Activated CD4-positive, alpha-beta memory T cell treated with anti-CD3 and anti-CD28 coated beads for 36 hours (primary cell): Measurements from ENCODE around the gene TOMM34. TPM values are rescaled to one million over a fixed set of nuclear protein-coding genes. Genes with fewer than 3 reads are reported as not detected.

ENCODE experiments used
- CTCF ChIA-PET: fragments of 350-600 bp; sonication (Branson Sonifier 250); formaldehyde crosslinking; loops from one replicate; lab custom pipeline; 2021; ENCODE audit warnings: antibody characterized with exemption, inconsistent platforms; lab: Charles Lee
- POLR2A ChIA-PET: fragments of 350-600 bp; sonication (Branson Sonifier 250); formaldehyde crosslinking; loops from one replicate; lab custom pipeline; 2021; ENCODE audit warnings: antibody characterized with exemption; lab: Charles Lee
- DNase-seq: peaks from one replicate; pipeline ENCODE4 v3.0.0-alpha.2; 2020
- H3K27ac Mint-ChIP-seq: one replicate; pipeline ENCODE4 v1.8.0; 2021; ENCODE audit warnings: mixed read lengths
- H3K27me3 Mint-ChIP-seq: one replicate; pipeline ENCODE4 v1.8.0; 2021; ENCODE audit warnings: mixed read lengths
- H3K36me3 Mint-ChIP-seq: one replicate; pipeline ENCODE4 v1.8.0; 2021; ENCODE audit warnings: mixed read lengths
- H3K4me1 Mint-ChIP-seq: one replicate; pipeline ENCODE4 v1.8.0; 2021; ENCODE audit warnings: low read depth, mixed read lengths
- H3K4me3 Mint-ChIP-seq: one replicate; pipeline ENCODE4 v1.8.0; 2021; ENCODE audit warnings: mild to moderate bottlenecking, mixed read lengths
- H3K9me3 Mint-ChIP-seq: one replicate; pipeline ENCODE4 v1.8.0; 2021; ENCODE audit warnings: mixed read lengths
- intact Hi-C: fragments of 100-400 bp; cut with micrococcal nuclease; formaldehyde crosslinking; loops from one replicate; pipeline ENCODE4 v1.15.1; 2023
- total RNA-seq, 2 experiments: library from RNA; stranded (reverse); gene quantifications; one replicate each; pipeline ENCODE4 v1.2.3, GENCODE V29; 2021

Gene TOMM34
- total RNA-seq, 2 experiments from 2014 or later = 56.3 to 58.4 TPM

GRCh38 chr20:44928595-44928994 is 31.6 kb downstream of the TOMM34 start:
- Mint-ChIP-seq H3K27me3 (no peaks in the 10 kb centered on the region), H3K36me3 (peaks cover 28% of the 10 kb centered on the region), H3K4me1 (no peaks in the 10 kb centered on the region), H3K4me3 (no peak overlapping the region), H3K27ac (no peak overlapping the region), H3K9me3 (no peaks in the 10 kb centered on the region)
- ChIA-PET CTCF (no interaction called here), POLR2A (no interaction called here)
- no peak for DNase-seq
- intact Hi-C loops = no loop called here

GRCh38 chr20:44924541-44924940 is 35.7 kb downstream of the TOMM34 start:
- ChIA-PET CTCF (no interaction called here), POLR2A (no interaction called here)
- H3K4me1 Mint-ChIP-seq = no peaks in the 10 kb centered on the region
- no peaks in the 10 kb centered on the region for H3K27me3 Mint-ChIP-seq
- intact Hi-C loops = no loop called here
- peaks cover 33% of the 10 kb centered on the region for H3K36me3 Mint-ChIP-seq
- H3K27ac Mint-ChIP-seq = no peak overlapping the region
- no peak overlapping the region for H3K4me3 Mint-ChIP-seq
- DNase-seq = no peak
- no peaks in the 10 kb centered on the region for H3K9me3 Mint-ChIP-seq

- Mint-ChIP-seq H3K4me3 (no peak overlapping the region), H3K27me3 (no peaks in the 10 kb centered on the region), H3K4me1 (no peaks in the 10 kb centered on the region), H3K27ac (no peak overlapping the region), H3K9me3 (no peaks in the 10 kb centered on the region), H3K36me3 (peaks cover 36% of the 10 kb centered on the region)
- DNase-seq = no peak
- ChIA-PET CTCF (no interaction called here), POLR2A (interaction anchor here (0.7 to 0.8 kb wide), 2 partner anchors 21 to 25 kb away, joined by 3 to 4 read pairs; no protein-coding TSS in a partner anchor)
- intact Hi-C loops = no loop called here
Observed at GRCh38 chr20:44921447-44921846, 38.8 kb downstream of the TOMM34 start.

GRCh38 chr20:44918761-44919160 is 41.4 kb downstream of the TOMM34 start:
- ChIA-PET POLR2A (no interaction called here), CTCF (interaction anchor here (1.2 kb wide), 1 partner anchor 9 kb away, joined by 3 read pairs; the partner anchor contains the start of gene PABPC1L)
- Mint-ChIP-seq H3K36me3 (peaks cover 36% of the 10 kb centered on the region), H3K27ac (no peak overlapping the region), H3K4me3 (no peak overlapping the region), H3K27me3 (no peaks in the 10 kb centered on the region), H3K9me3 (no peaks in the 10 kb centered on the region), H3K4me1 (peaks cover 12% of the 10 kb centered on the region)
- no peak for DNase-seq
- intact Hi-C loops = no loop called here

GRCh38 chr20:44918342-44918741 is 41.9 kb downstream of the TOMM34 start:
- DNase-seq = no peak
- intact Hi-C loops = no loop called here
- POLR2A ChIA-PET = no interaction called here
- H3K4me1 Mint-ChIP-seq = peaks cover 15% of the 10 kb centered on the region
- CTCF ChIA-PET = interaction anchor here (1.2 kb wide), 1 partner anchor 9 kb away, joined by 3 read pairs; the partner anchor contains the start of gene PABPC1L
- H3K9me3 Mint-ChIP-seq = no peaks in the 10 kb centered on the region
- no peak overlapping the region for H3K27ac Mint-ChIP-seq
- no peaks in the 10 kb centered on the region for H3K27me3 Mint-ChIP-seq
- H3K4me3 Mint-ChIP-seq = no peak overlapping the region
- H3K36me3 Mint-ChIP-seq = peaks cover 40% of the 10 kb centered on the region

GRCh38 chr20:44917399-44917798 is 42.8 kb downstream of the TOMM34 start:
- Mint-ChIP-seq H3K4me3 (no peak overlapping the region), H3K36me3 (peaks cover 40% of the 10 kb centered on the region), H3K9me3 (no peaks in the 10 kb centered on the region), H3K27ac (no peak overlapping the region), H3K4me1 (peaks cover 15% of the 10 kb centered on the region), H3K27me3 (no peaks in the 10 kb centered on the region)
- DNase-seq = no peak
- ChIA-PET POLR2A (no interaction called here), CTCF (interaction anchor here (0.7 to 1.2 kb wide), 3 partner anchors 8 to 179 kb away, joined by 3 read pairs; partner anchors contain the start of gene PABPC1L)
- intact Hi-C loops = no loop called here

GRCh38 chr20:44916586-44916985 is 43.6 kb downstream of the TOMM34 start:
- CTCF ChIA-PET = no interaction called here

GRCh38 chr20:44914924-44915323 is 45.3 kb downstream of the TOMM34 start:
- POLR2A ChIA-PET = interaction anchor here (1.4 kb wide), 1 partner anchor 51 kb away, joined by 3 read pairs; no protein-coding TSS in a partner anchor
- H3K27ac Mint-ChIP-seq = peak overlapping the region; percentile 47

More at GRCh38 chr20:44916586-44916985, 43.6 kb downstream of the TOMM34 start:
- no peaks in the 10 kb centered on the region for H3K9me3 Mint-ChIP-seq
- no peak overlapping the region for H3K27ac Mint-ChIP-seq
- intact Hi-C loops = no loop called here
- H3K27me3 Mint-ChIP-seq = no peaks in the 10 kb centered on the region
- POLR2A ChIA-PET = no interaction called here
- peaks cover 17% of the 10 kb centered on the region for H3K4me1 Mint-ChIP-seq
- H3K4me3 Mint-ChIP-seq = no peak overlapping the region
- peaks cover 43% of the 10 kb centered on the region for H3K36me3 Mint-ChIP-seq
- no peak for DNase-seq

GRCh38 chr20:44912189-44912588 is 48.0 kb downstream of the TOMM34 start:
- no peak for DNase-seq
- Mint-ChIP-seq H3K4me3 (no peak overlapping the region), H3K36me3 (peaks cover 40% of the 10 kb centered on the region), H3K27ac (no peak overlapping the region), H3K4me1 (peaks cover 40% of the 10 kb centered on the region), H3K27me3 (no peaks in the 10 kb centered on the region), H3K9me3 (no peaks in the 10 kb centered on the region)
- intact Hi-C loops = no loop called here
- POLR2A ChIA-PET = no interaction called here
- CTCF ChIA-PET = no interaction called here

More at GRCh38 chr20:44914924-44915323, 45.3 kb downstream of the TOMM34 start:
- CTCF ChIA-PET = interaction anchor here (1.0 kb wide), 1 partner anchor 181 kb away, joined by 3 read pairs; no protein-coding TSS in a partner anchor
- Mint-ChIP-seq H3K36me3 (peaks cover 39% of the 10 kb centered on the region), H3K27me3 (no peaks in the 10 kb centered on the region), H3K4me1 (peaks cover 28% of the 10 kb centered on the region), H3K4me3 (no peak overlapping the region), H3K9me3 (no peaks in the 10 kb centered on the region)
- intact Hi-C loops = no loop called here
- DNase-seq = peak; percentile 45

- no peaks in the 10 kb centered on the region for H3K9me3 Mint-ChIP-seq
- no peak overlapping the region for H3K27ac Mint-ChIP-seq
- peaks cover 42% of the 10 kb centered on the region for H3K36me3 Mint-ChIP-seq
Observed at GRCh38 chr20:44911264-44911921, 48.8 kb downstream of the TOMM34 start.

GRCh38 chr20:44910690-44911262 is 49.4 kb downstream of the TOMM34 start:
- peaks cover 43% of the 10 kb centered on the region for H3K36me3 Mint-ChIP-seq
- POLR2A ChIA-PET = interaction anchor here (0.8 to 1.4 kb wide), 2 partner anchors 14 to 54 kb away, joined by 3 to 5 read pairs; no protein-coding TSS in a partner anchor

More at GRCh38 chr20:44911264-44911921, 48.8 kb downstream of the TOMM34 start:
- Mint-ChIP-seq H3K4me3 (peak overlapping the region; percentile 60), H3K27me3 (no peaks in the 10 kb centered on the region), H3K4me1 (peaks cover 40% of the 10 kb centered on the region)
- ChIA-PET CTCF (interaction anchor here (0.9 to 1.5 kb wide), 5 partner anchors 49 to 379 kb away, joined by 3 to 5 read pairs (median 4); partner anchors contain the start of gene TOMM34), POLR2A (interaction anchor here (0.8 kb wide), 1 partner anchor 54 kb away, joined by 3 read pairs; no protein-coding TSS in a partner anchor)
- intact Hi-C loops = loop anchor here (2.0 kb wide), 1 partner anchor 55 kb away; the partner anchor contains the start of gene STK4
- peak; percentile 74 for DNase-seq

More at GRCh38 chr20:44910690-44911262, 49.4 kb downstream of the TOMM34 start:
- Mint-ChIP-seq H3K27ac (peak overlapping the region; percentile 56), H3K9me3 (no peaks in the 10 kb centered on the region), H3K4me1 (peaks cover 40% of the 10 kb centered on the region), H3K4me3 (peak overlapping the region; percentile 88), H3K27me3 (no peaks in the 10 kb centered on the region)
- DNase-seq = no peak
- CTCF ChIA-PET = interaction anchor here (0.9 to 2.6 kb wide), 6 partner anchors 23 to 380 kb away, joined by 3 to 7 read pairs (median 4); partner anchors contain the start of gene TOMM34
- intact Hi-C loops = loop anchor here (1.0 to 2.0 kb wide), 2 partner anchors 25 to 56 kb away; partner anchors contain the start of genes STK4 and YWHAB
